ENCODE results near the gene CEP95.
"Not testable (repeated sequence)": the region's sequence is repeated elsewhere in the genome, so short reads cannot be mapped to it uniquely, and the experiment has no call there.

Gene CEP95

GRCh38 chr17:64466019-64466735 is 40.6 kb upstream of the CEP95 start:
- H3K79me1 ChIP-seq (replicated peaks; ENCODE audit: low read length, poor library complexity, severe bottlenecking), result no peaks in the 10 kb centered on the region
- no peak overlapping the region for H2AFZ ChIP-seq (ENCODE audit: low read depth, low read length)
- no peak overlapping the region for H2BK12ac ChIP-seq (ENCODE audit: low read length in 2 of 2)
- no peak overlapping the region for H3K4me2 ChIP-seq (ENCODE audit: low read length, poor library complexity, severe bottlenecking)
- no peak overlapping the region for H3K9ac ChIP-seq (ENCODE audit: low read length)
- no peaks in the 10 kb centered on the region for H3K9me3 ChIP-seq (ENCODE audit: control insufficient read depth, low read length)
- H4K91ac ChIP-seq (ENCODE audit: low read length), result no peak overlapping the region
- no peak overlapping the region for H2AK5ac ChIP-seq (ENCODE audit: low read length, severe bottlenecking)
- H3K27me3 ChIP-seq (ENCODE audit: control insufficient read depth in 1 of 2, insufficient read depth in 1 of 2, low read length in 2 of 2), result peaks cover 0 to 5% of the 10 kb centered on the region in 2 experiments
- no peak overlapping the region for H4K8ac ChIP-seq (ENCODE audit: low read length)
- WGBS, result 57% methylated on average over 5 of the region's 9 CpGs
- H2BK5ac ChIP-seq (ENCODE audit: low read depth, low read length, poor library complexity, severe bottlenecking), result no peak overlapping the region
- no peak overlapping the region for H3K14ac ChIP-seq (ENCODE audit: low read length in 2 of 2)
- no peak overlapping the region for H2BK15ac ChIP-seq (ENCODE audit: low read depth, poor library complexity, severe bottlenecking)
- H3K4ac ChIP-seq (ENCODE audit: low read depth in 1 of 2, low read length in 2 of 2), result no peak overlapping the region
- no peaks in the 10 kb centered on the region for H3K4me1 ChIP-seq (ENCODE audit: control insufficient read depth, insufficient read depth, low read depth, low read length)
- H3K36me3 ChIP-seq (ENCODE audit: control insufficient read depth in 1 of 2, insufficient read depth in 2 of 2, low read depth in 1 of 2, low read length in 2 of 2), result peaks cover 0 to 77% of the 10 kb centered on the region in 2 experiments
- no peak overlapping the region for H3K23ac ChIP-seq (ENCODE audit: low read length in 2 of 2)
- no peak overlapping the region for H3K18ac ChIP-seq (ENCODE audit: low read depth in 1 of 2, low read length in 2 of 2)
- H2BK120ac ChIP-seq (ENCODE audit: low read depth, low read length), result no peak overlapping the region
- no peak for DNase-seq
- no peak overlapping the region for H3K27ac ChIP-seq (ENCODE audit: low read length, poor library complexity, severe bottlenecking)
- H3K4me3 ChIP-seq (ENCODE audit: insufficient read depth in 1 of 2, low read depth in 1 of 2, low read length in 2 of 2), result no peak overlapping the region

- not testable (repeated sequence) for DNase-seq; H3K9me3 ChIP-seq (ENCODE audit: control insufficient read depth, low read length); H2BK120ac ChIP-seq (ENCODE audit: low read depth, low read length); H2AK5ac ChIP-seq (ENCODE audit: low read length, severe bottlenecking); H4K8ac ChIP-seq (ENCODE audit: low read length); H3K27me3 ChIP-seq (ENCODE audit: control insufficient read depth in 1 of 2, insufficient read depth in 1 of 2, low read length in 2 of 2); H3K4me3 ChIP-seq (ENCODE audit: insufficient read depth in 1 of 2, low read depth in 1 of 2, low read length in 2 of 2); H3K9ac ChIP-seq (ENCODE audit: low read length); H3K4me1 ChIP-seq (ENCODE audit: control insufficient read depth, insufficient read depth, low read depth, low read length); H3K4ac ChIP-seq (ENCODE audit: low read depth in 1 of 2, low read length in 2 of 2); H3K4me2 ChIP-seq (ENCODE audit: low read length, poor library complexity, severe bottlenecking); H3K27ac ChIP-seq (ENCODE audit: low read length, poor library complexity, severe bottlenecking); H3K79me1 ChIP-seq (replicated peaks; ENCODE audit: low read length, poor library complexity, severe bottlenecking); H3K14ac ChIP-seq (ENCODE audit: low read length in 2 of 2); H2BK15ac ChIP-seq (ENCODE audit: low read depth, poor library complexity, severe bottlenecking); H4K91ac ChIP-seq (ENCODE audit: low read length); H3K18ac ChIP-seq (ENCODE audit: low read depth in 1 of 2, low read length in 2 of 2); H2BK12ac ChIP-seq (ENCODE audit: low read length in 2 of 2); H3K23ac ChIP-seq (ENCODE audit: low read length in 2 of 2); H2AFZ ChIP-seq (ENCODE audit: low read depth, low read length); H2BK5ac ChIP-seq (ENCODE audit: low read depth, low read length, poor library complexity, severe bottlenecking)
- peaks cover 0 to 77% of the 10 kb centered on the region in 2 experiments for H3K36me3 ChIP-seq (ENCODE audit: control insufficient read depth in 1 of 2, insufficient read depth in 2 of 2, low read depth in 1 of 2, low read length in 2 of 2)
- no CpG with 5 or more reads among the region's 1 CpG for WGBS
Measured at GRCh38 chr17:64466834-64467233, 39.9 kb upstream of the CEP95 start.

- Histone ChIP-seq H3K27ac (ENCODE audit: low read length, poor library complexity, severe bottlenecking) (no peak overlapping the region), H4K8ac (ENCODE audit: low read length) (no peak overlapping the region), H3K27me3 (ENCODE audit: control insufficient read depth in 1 of 2, insufficient read depth in 1 of 2, low read length in 2 of 2) (no peaks in the 10 kb centered on the region), H2BK120ac (ENCODE audit: low read depth, low read length) (no peak overlapping the region), H3K4me1 (ENCODE audit: control insufficient read depth, insufficient read depth, low read depth, low read length) (no peaks in the 10 kb centered on the region), H3K23ac (ENCODE audit: low read length in 2 of 2) (no peak overlapping the region), H3K4me2 (ENCODE audit: low read length, poor library complexity, severe bottlenecking) (no peak overlapping the region), H2AFZ (ENCODE audit: low read depth, low read length) (peak overlapping the region; percentile 37), H2AK5ac (ENCODE audit: low read length, severe bottlenecking) (no peak overlapping the region), H3K36me3 (ENCODE audit: control insufficient read depth in 1 of 2, insufficient read depth in 2 of 2, low read depth in 1 of 2, low read length in 2 of 2) (peaks cover 0 to 66% of the 10 kb centered on the region in 2 experiments), H4K91ac (ENCODE audit: low read length) (no peak overlapping the region), H2BK5ac (ENCODE audit: low read depth, low read length, poor library complexity, severe bottlenecking) (no peak overlapping the region), H3K79me1 (replicated peaks; ENCODE audit: low read length, poor library complexity, severe bottlenecking) (no peaks in the 10 kb centered on the region), H2BK15ac (ENCODE audit: low read depth, poor library complexity, severe bottlenecking) (no peak overlapping the region), H3K9ac (ENCODE audit: low read length) (no peak overlapping the region), H3K4ac (ENCODE audit: low read depth in 1 of 2, low read length in 2 of 2) (no peak overlapping the region), H3K4me3 (ENCODE audit: insufficient read depth in 1 of 2, low read depth in 1 of 2, low read length in 2 of 2) (no peak overlapping the region), H3K18ac (ENCODE audit: low read depth in 1 of 2, low read length in 2 of 2) (no peak overlapping the region), H3K14ac (ENCODE audit: low read length in 2 of 2) (no peak overlapping the region), H3K9me3 (ENCODE audit: control insufficient read depth, low read length) (no peaks in the 10 kb centered on the region), H2BK12ac (ENCODE audit: low read length in 2 of 2) (no peak overlapping the region)
- DNase-seq, result no peak
- WGBS, result 60% methylated on average over 4 of the region's 4 CpGs
Measured at GRCh38 chr17:64470625-64471024, 36.2 kb upstream of the CEP95 start.

GRCh38 chr17:64471440-64471839 is 35.3 kb upstream of the CEP95 start:
- Histone ChIP-seq H2BK12ac (ENCODE audit: low read length in 2 of 2) (no peak overlapping the region), H3K27ac (ENCODE audit: low read length, poor library complexity, severe bottlenecking) (no peak overlapping the region), H4K91ac (ENCODE audit: low read length) (no peak overlapping the region), H3K9me3 (ENCODE audit: control insufficient read depth, low read length) (no peaks in the 10 kb centered on the region), H3K79me1 (replicated peaks; ENCODE audit: low read length, poor library complexity, severe bottlenecking) (no peaks in the 10 kb centered on the region), H2AFZ (ENCODE audit: low read depth, low read length) (no peak overlapping the region), H3K18ac (ENCODE audit: low read depth in 1 of 2, low read length in 2 of 2) (no peak overlapping the region), H3K4me3 (ENCODE audit: insufficient read depth in 1 of 2, low read depth in 1 of 2, low read length in 2 of 2) (no peak overlapping the region), H3K14ac (ENCODE audit: low read length in 2 of 2) (no peak overlapping the region), H2BK120ac (ENCODE audit: low read depth, low read length) (no peak overlapping the region), H3K4me2 (ENCODE audit: low read length, poor library complexity, severe bottlenecking) (no peak overlapping the region), H2BK15ac (ENCODE audit: low read depth, poor library complexity, severe bottlenecking) (no peak overlapping the region), H3K4me1 (ENCODE audit: control insufficient read depth, insufficient read depth, low read depth, low read length) (no peaks in the 10 kb centered on the region), H3K27me3 (ENCODE audit: control insufficient read depth in 1 of 2, insufficient read depth in 1 of 2, low read length in 2 of 2) (no peaks in the 10 kb centered on the region), H3K23ac (ENCODE audit: low read length in 2 of 2) (no peak overlapping the region), H3K4ac (ENCODE audit: low read depth in 1 of 2, low read length in 2 of 2) (no peak overlapping the region), H3K36me3 (ENCODE audit: control insufficient read depth in 1 of 2, insufficient read depth in 2 of 2, low read depth in 1 of 2, low read length in 2 of 2) (peaks cover 0 to 58% of the 10 kb centered on the region in 2 experiments), H2AK5ac (ENCODE audit: low read length, severe bottlenecking) (no peak overlapping the region), H3K9ac (ENCODE audit: low read length) (no peak overlapping the region), H4K8ac (ENCODE audit: low read length) (no peak overlapping the region), H2BK5ac (ENCODE audit: low read depth, low read length, poor library complexity, severe bottlenecking) (no peak overlapping the region)
- 96% methylated on average over 3 of the region's 3 CpGs for WGBS
- DNase-seq, result no peak

Data from mesenchymal stem cell (in vitro differentiated cells and primary cell).